Activated naive CD8-positive, alpha-beta T cell (primary cell): ENCODE data around the gene RNASEH2A.

Source experiments
- H3K27ac Mint-ChIP-seq: one replicate; pipeline ENCODE4 v1.8.0; 2021; ENCODE audit warnings: mixed read lengths
- H3K27me3 Mint-ChIP-seq: one replicate; pipeline ENCODE4 v1.8.0; 2021; ENCODE audit warnings: mixed read lengths
- H3K36me3 Mint-ChIP-seq: one replicate; pipeline ENCODE4 v1.8.0; 2021; ENCODE audit warnings: mixed read lengths
- H3K4me1 Mint-ChIP-seq: one replicate; pipeline ENCODE4 v1.8.0; 2021; ENCODE audit warnings: low read depth, mixed read lengths
- H3K4me3 Mint-ChIP-seq: one replicate; pipeline ENCODE4 v1.8.0; 2021; ENCODE audit warnings: mild to moderate bottlenecking, mixed read lengths
- H3K9me3 Mint-ChIP-seq: one replicate; pipeline ENCODE4 v1.8.0; 2021; ENCODE audit warnings: low read depth, mixed read lengths

Gene RNASEH2A

DNA sequence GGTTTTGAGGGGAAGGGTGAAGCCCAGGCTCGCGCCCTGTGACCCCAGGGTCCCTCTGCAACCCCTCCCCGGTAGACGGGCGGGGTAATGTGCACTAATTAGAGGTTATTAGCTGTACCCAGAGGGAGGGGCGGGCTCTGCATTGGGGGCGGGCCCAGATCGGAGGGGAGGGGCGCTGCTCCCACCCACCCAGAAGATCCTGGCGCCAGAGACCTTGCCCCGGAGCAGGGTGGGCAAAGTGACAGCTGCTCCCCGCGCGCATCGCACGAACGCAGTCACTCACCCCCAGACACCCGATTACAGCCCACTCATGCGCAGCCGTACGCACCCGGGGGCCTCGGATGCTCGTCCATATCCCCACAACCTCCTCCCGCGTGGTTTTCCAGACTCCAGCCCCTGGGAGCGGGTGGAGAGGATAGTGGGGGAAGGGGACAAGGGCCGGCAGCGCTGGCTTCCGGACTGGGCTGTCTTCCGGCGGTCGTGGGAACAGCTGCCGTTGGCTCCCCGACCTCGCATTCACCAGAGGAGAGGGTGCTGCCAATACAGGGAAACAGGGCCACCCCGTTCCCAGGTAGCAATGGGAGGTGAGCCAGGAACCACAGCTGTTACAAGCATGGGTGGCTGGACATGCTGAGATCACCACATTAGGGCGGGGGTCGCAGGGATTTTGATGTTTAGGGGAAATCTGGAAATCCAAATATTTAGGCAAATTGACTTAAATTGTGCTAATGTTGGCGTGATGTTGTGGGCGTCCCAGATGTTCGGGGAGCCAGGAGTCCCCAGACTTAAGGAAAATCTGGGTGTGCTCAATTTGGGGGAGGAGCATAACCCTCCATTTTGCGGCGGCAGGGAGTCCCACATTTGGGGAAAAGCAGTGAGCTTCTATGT, 28.1 kb upstream of the RNASEH2A start:
- Mint-ChIP-seq H3K9me3 (no peaks in the 10 kb centered on the region), H3K27ac (peak overlapping the region; percentile 54), H3K36me3 (no peaks in the 10 kb centered on the region), H3K4me1 (peaks cover 38% of the 10 kb centered on the region), H3K27me3 (no peaks in the 10 kb centered on the region), H3K4me3 (peak overlapping the region; percentile 83)

DNA sequence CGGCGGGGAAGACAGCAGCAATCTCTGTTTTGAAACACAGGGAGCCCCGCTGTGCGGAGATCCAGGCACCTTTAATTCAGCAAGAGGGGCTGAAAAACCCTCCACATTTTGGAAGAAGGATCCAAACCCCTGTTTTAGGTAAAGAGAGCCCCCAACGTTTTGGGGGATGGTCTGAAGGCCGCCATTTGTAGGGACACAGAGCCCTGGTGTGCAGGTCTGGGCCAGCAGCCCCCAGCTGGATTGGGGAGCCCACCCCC, 27.6 kb upstream of the RNASEH2A start:
- H3K4me3 Mint-ChIP-seq = peak overlapping the region; percentile 83
- H3K27me3 Mint-ChIP-seq = no peaks in the 10 kb centered on the region
- H3K9me3 Mint-ChIP-seq = no peaks in the 10 kb centered on the region
- H3K27ac Mint-ChIP-seq = peak overlapping the region; percentile 54
- H3K4me1 Mint-ChIP-seq = peaks cover 38% of the 10 kb centered on the region
- no peaks in the 10 kb centered on the region for H3K36me3 Mint-ChIP-seq

DNA sequence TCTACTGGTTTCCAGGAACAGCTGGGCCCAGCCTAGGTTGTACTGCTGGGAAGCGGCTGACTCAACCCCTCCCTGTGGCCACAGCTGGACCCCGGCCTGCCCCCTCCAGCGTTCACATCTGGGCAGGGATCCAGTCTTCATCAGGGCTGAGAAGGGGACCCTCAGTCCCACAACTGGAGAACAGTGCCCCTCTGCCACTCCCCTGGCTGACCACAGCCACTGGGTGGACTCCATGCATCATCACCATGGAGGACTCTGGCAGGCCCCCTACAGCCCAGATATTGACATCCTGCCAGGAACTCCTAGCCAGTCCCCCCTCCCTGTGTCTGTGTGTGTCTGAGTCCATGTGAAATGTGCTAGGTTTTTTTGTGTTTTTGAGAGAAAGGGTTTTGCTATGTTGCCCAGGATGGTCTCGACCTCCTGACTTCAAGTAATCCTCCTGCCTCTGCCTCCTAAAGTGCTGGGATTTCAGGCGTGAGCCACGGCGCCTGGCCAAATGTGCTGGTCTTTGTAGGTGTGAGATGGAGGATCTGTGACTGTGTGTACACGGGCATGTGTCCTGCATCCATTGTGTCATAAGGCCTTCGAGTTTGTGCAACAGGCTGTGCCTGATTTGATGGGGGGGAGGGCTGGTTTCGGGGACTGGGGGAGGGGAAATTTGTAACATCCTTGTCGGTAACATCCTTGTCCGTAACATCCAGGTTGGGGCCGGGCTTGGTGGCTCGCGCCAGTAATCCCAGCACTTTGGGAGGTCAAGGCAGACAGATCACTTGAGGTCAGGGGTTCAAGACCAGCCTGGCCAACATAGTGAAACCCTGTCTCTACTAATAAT, 27.0 kb upstream of the RNASEH2A start:
- no peaks in the 10 kb centered on the region for H3K36me3 Mint-ChIP-seq
- no peaks in the 10 kb centered on the region for H3K27me3 Mint-ChIP-seq
- H3K4me3 Mint-ChIP-seq = peak overlapping the region; percentile 59
- H3K27ac Mint-ChIP-seq = peak overlapping the region; percentile 64
- H3K4me1 Mint-ChIP-seq = peaks cover 38% of the 10 kb centered on the region
- H3K9me3 Mint-ChIP-seq = no peaks in the 10 kb centered on the region

DNA sequence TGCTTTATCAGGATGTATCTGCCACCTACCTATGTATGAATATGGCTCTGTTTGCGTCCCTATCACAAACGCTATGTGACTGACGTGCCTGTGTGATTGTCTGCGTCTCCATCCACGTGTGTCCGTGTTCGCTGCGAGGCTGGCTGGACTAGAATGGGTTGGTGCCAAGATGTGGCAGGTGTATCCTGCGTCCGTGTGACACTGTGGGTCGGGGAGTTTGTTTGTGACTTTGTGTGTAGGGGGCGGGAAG, 24.3 kb upstream of the RNASEH2A start:
- H3K27me3 Mint-ChIP-seq = no peaks in the 10 kb centered on the region
- H3K4me3 Mint-ChIP-seq = peak overlapping the region; percentile 94
- no peaks in the 10 kb centered on the region for H3K9me3 Mint-ChIP-seq
- no peaks in the 10 kb centered on the region for H3K36me3 Mint-ChIP-seq
- H3K4me1 Mint-ChIP-seq = peaks cover 38% of the 10 kb centered on the region
- H3K27ac Mint-ChIP-seq = peak overlapping the region; percentile 99

DNA sequence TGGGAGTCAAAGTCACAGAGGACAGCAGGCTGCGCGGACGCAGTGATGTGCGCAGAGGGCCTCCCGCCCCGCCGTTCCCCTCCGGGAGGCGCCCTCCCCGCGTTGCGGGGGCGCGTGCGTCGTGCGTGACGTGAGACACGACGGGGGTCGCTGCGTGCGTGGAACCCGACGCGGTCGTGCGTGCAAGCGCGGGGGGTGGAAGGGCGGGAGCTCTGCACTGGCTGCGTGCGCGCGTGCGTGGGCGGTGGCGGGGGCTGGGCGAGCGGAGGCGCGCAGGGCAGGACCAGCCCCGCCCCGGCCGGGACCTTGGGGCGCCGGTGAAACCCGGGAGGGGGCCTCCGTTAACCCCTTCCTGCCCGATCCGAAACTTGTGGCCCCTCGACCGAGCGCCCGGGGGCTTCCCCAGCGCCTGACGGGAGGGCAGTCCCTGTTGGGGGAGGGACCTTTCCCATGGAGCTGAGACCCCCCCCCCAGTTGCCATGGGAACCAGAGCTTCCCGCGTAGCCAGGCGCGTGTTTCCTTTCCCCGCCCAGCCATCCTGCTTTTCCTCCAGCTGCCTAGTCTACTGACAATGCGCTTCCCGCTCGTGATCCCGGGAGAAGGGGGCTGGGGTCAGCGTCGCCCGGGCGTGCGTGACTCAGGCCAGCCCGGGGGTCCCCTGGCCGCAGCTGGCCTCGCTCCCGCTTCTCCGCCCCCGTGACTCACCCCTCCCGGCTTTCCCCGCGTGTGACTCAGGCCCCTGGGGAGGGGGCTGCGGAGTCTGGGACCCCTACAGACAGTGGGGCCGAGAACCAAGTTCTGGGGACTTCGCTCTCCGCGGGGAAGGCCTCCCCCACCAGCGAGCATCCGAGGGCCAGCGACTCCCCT, 23.7 kb upstream of the RNASEH2A start:
- Mint-ChIP-seq H3K36me3 (no peaks in the 10 kb centered on the region), H3K27ac (peak overlapping the region; percentile 99), H3K4me3 (peak overlapping the region; percentile 94), H3K27me3 (no peaks in the 10 kb centered on the region), H3K9me3 (no peaks in the 10 kb centered on the region), H3K4me1 (peaks cover 34% of the 10 kb centered on the region)

DNA sequence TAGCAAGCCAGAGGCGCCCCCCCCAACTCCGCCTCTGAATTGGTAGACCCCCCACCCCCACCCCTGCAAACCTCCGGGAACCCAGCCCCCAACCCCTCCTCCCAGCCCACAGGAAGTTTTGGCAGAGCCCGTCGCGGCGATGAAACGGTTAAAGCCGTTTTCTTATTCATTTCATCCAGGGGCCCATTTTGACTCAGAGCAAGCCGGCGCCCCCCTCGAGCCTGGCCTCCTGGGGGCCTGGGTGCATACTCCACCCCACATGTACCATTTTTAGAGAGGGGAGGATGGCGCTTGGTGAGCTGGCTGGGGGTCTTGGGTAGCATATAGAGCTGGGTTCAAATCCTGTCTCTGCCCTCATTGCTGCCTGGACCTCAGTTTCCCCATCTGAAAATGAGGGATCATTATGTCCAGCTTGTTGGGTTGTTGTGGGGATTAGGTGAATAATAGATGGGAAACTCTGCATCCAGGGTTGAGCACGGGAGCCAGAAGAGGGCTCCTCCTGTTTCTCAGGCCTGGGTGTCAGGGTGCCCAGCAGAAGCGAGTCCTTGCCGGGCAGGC, 23.0 kb upstream of the RNASEH2A start:
- no peaks in the 10 kb centered on the region for H3K27me3 Mint-ChIP-seq
- H3K4me3 Mint-ChIP-seq = peak overlapping the region; percentile 81
- peaks cover 30% of the 10 kb centered on the region for H3K4me1 Mint-ChIP-seq
- no peaks in the 10 kb centered on the region for H3K36me3 Mint-ChIP-seq
- H3K27ac Mint-ChIP-seq = peak overlapping the region; percentile 91
- no peaks in the 10 kb centered on the region for H3K9me3 Mint-ChIP-seq

DNA sequence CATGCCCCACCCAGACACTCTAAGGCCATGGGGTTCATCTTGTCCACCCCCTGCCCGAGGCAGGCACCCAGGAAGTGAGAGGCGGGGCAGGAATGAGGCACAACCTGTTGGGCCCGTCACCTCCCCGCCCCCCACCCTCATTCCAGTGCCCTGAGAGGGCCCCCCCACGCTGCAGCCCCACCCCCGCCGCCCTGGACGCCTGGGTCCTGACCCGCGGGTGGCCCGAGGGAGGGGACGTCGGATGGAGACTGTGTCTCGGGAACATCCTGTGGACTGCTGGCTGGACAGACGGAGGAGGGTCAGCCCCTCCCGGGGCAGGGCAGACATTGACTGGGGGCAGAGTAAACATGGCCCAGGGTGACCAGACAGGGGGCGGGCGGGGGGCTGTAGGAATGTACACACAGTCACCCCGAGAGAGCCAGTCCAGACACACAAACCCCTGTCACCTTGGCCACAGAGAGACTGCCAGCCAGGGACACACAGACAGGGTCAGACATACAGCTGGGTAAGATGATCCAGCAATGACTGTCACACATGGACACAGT, 22.5 kb upstream of the RNASEH2A start:
- Mint-ChIP-seq H3K27me3 (no peaks in the 10 kb centered on the region), H3K9me3 (no peaks in the 10 kb centered on the region), H3K4me1 (peaks cover 28% of the 10 kb centered on the region), H3K4me3 (peak overlapping the region; percentile 81), H3K36me3 (no peaks in the 10 kb centered on the region), H3K27ac (peak overlapping the region; percentile 91)

DNA sequence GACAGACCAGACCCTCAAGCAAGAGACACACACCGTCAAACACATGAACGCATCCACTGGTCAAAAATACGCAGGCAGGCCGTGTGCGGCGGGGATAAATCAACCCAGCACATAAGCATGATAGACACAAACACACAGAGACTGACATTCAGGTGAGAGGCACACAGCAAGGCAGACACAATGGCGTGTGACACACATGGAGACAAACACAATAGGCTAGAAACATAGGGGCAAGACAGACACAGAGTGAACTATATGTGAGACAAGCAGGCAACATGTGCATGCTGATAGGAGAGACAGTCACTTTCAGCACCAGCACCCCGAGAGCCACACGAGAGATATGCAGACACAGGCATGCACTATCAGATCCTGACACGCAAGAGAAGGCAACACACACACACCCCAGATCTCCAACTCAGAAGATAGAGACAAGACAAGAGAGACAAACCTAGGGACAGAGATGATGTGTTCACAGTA, 22.0 kb upstream of the RNASEH2A start:
- H3K27ac Mint-ChIP-seq = no peak overlapping the region
- H3K4me1 Mint-ChIP-seq = peaks cover 29% of the 10 kb centered on the region
- no peak overlapping the region for H3K4me3 Mint-ChIP-seq
- H3K9me3 Mint-ChIP-seq = no peaks in the 10 kb centered on the region
- no peaks in the 10 kb centered on the region for H3K36me3 Mint-ChIP-seq
- no peaks in the 10 kb centered on the region for H3K27me3 Mint-ChIP-seq

DNA sequence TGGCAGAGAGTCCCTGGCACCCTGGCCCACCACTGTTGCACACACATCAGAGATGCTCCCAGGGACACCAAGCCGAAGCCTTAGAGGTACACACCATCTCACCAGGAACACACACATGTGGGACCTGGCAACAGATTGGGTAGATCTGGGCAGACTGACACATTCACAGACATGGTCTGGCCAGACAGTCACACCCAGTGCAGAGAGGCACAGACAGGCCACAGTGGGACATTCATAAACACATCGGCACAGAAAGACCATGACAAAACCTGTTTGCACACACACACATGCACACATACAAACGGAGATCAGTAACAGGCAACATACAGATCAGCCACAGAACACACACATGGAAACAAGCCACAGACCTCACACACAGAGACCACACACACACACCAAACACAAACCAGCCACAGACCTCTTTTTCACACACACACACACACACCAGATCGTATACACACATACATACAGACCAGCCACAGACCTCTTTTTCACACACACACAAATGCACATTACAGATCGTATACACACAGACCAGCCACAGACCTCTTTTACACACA, 21.4 kb upstream of the RNASEH2A start:
- no peak overlapping the region for H3K4me3 Mint-ChIP-seq
- H3K9me3 Mint-ChIP-seq = no peaks in the 10 kb centered on the region
- H3K27ac Mint-ChIP-seq = no peak overlapping the region
- H3K36me3 Mint-ChIP-seq = no peaks in the 10 kb centered on the region
- H3K27me3 Mint-ChIP-seq = no peaks in the 10 kb centered on the region
- H3K4me1 Mint-ChIP-seq = peaks cover 28% of the 10 kb centered on the region

DNA sequence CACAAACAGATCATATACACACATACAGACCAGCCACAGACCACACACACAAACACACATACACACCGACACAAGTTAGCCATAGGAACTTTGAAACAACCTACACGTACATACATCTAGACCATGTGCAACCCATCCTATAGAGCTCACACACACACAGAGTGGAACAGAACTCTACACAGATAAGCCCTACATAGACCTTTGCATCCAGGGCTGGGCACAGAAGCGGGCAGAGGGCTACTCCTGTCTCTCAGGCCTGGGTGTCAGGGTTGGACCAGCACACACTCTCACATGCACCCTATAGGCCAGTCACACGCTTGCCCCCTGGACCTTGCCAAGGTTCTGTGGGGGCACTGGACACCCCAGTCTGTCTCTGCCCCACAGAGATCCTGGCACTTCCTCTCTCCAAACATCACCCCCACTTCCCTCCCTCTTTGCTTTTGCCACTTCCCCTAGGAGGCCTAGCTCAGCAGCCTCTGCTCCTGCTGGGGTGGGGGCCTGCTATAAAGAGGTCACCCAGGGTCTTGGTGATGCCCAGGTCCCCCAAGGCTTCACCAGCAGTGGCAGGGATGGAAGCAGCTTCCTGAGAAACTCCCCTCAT, 20.9 kb upstream of the RNASEH2A start:
- H3K36me3 Mint-ChIP-seq = no peaks in the 10 kb centered on the region
- peaks cover 29% of the 10 kb centered on the region for H3K4me1 Mint-ChIP-seq
- H3K27me3 Mint-ChIP-seq = no peaks in the 10 kb centered on the region
- no peak overlapping the region for H3K27ac Mint-ChIP-seq
- no peak overlapping the region for H3K4me3 Mint-ChIP-seq
- H3K9me3 Mint-ChIP-seq = no peaks in the 10 kb centered on the region

DNA sequence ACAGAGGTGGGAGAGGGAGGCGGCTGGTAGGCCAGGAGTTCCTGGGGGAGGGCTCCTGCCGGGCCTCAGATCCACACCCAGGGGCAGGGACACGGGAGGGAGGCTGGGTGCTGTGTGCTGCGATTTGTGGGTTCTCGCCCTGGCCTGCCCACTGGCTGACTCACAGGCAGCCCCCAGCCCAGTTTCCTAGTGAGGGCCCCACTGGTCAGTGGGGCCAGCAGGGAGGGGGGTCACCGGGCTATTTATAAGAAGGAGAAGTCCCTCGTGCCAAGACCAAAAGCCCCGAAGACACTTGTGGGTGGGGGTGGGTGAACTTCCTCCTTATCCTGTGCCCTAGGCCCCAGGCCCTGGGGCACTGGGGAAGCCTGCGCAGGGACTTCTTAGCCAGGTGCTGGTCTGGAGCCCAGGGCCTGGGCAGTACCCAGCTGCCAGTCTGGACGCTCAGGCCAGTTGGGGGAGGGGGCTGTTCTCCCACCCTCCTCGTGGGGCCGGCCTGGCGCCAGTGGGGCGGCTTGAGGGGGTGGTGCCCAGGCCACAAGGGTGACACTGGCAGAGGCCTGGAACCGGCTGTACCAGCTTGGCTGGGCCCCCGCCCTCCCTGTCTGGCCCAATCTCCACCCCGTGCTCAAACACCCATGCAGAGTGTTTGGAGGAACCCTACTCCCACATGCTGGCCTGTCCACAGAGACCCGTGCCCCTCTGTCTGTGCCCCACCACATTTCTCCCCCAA, 20.1 kb upstream of the RNASEH2A start:
- Mint-ChIP-seq H3K27ac (no peak overlapping the region), H3K27me3 (no peaks in the 10 kb centered on the region), H3K4me1 (peaks cover 36% of the 10 kb centered on the region), H3K9me3 (no peaks in the 10 kb centered on the region), H3K36me3 (no peaks in the 10 kb centered on the region), H3K4me3 (no peak overlapping the region)

DNA sequence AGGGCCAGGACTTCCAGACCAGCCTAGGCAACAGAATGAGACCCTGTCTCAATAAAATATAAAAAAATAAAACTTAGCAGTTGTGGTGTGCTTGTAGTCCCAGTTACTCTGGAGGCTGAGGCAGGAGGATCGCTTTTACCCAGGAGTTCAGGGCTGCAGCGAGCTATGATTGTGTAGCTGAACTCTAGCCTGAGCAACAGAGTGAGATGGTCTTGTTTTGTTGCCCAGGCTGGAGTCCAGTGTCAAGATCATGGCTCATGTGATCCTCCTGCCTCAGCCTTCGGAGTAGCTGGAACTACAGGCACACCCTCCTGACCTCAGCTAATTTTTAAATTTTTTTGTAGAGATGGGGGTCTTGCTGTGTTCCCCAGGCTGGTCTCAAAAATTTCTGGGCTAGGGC, 19.4 kb upstream of the RNASEH2A start:
- Mint-ChIP-seq H3K4me3 (no peak overlapping the region), H3K9me3 (no peaks in the 10 kb centered on the region), H3K4me1 (peaks cover 31% of the 10 kb centered on the region), H3K27ac (no peak overlapping the region), H3K27me3 (no peaks in the 10 kb centered on the region), H3K36me3 (no peaks in the 10 kb centered on the region)

DNA sequence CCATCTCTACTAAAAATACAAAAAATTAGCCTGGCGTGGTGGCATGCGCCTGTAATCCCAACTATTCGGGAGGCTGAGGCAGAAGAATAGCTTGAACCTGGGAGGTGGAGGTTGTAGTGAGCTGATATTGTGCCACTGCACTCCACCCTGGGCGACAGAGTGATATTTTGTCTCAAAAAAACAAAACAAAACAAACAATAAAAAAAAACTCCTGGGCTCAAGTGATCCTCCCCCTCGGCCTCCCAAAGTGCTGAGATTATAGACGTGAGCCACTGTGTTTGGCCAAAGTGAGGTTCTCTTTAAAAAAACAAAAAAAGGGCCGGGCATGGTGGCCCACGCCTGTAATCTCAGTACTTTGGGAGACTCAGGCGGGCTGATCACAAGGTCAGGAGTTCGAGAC, 18.9 kb upstream of the RNASEH2A start:
- Mint-ChIP-seq H3K9me3 (no peaks in the 10 kb centered on the region), H3K27me3 (no peaks in the 10 kb centered on the region), H3K27ac (no peak overlapping the region), H3K4me1 (peaks cover 28% of the 10 kb centered on the region), H3K36me3 (no peaks in the 10 kb centered on the region), H3K4me3 (no peak overlapping the region)
